Erythroblast (primary cell): ENCODE data around the gene DENND1B.
A peak's percentile ranks its signal among the peaks of the same experiment; 100 is the strongest.

Source experiments
- DNase-seq, 2 experiments: peaks; one replicate each; lab custom pipeline; 2025; lab: John Stamatoyannopoulos, UW
- GATA1 ChIP-seq: IDR thresholded peaks from 2 replicates; pipeline ENCODE4 v1.6.1; 2011; ENCODE audit warnings: low read depth, mild to moderate bottlenecking, control low read depth, low read length, moderate library complexity
- POLR2A ChIP-seq: IDR thresholded peaks from 2 replicates; pipeline ENCODE4 v1.6.1; 2011; ENCODE audit warnings: mild to moderate bottlenecking, low read length

The DENND1B gene

DNA sequence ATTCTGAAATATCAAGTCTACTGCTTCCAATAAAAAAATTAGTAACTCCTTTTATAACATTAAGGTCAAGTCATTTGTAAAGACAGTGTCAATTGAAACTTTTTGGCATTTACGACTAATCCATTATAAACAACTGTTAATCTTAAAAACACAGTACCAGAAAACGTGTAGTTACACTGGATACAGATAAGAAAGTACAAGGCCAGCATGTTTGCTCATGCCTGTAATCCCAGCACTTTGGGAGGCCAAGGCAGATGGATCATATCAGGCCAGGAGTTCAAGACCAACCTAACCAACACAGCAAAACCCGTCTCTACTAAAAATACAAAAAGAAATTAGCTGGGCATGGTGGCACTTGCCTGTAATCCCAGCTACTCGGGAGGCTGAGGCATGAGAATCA, 29.4 kb downstream of the DENND1B start:
- no peak for TF ChIP-seq GATA1
- TF ChIP-seq POLR2A, result no peak

DNA sequence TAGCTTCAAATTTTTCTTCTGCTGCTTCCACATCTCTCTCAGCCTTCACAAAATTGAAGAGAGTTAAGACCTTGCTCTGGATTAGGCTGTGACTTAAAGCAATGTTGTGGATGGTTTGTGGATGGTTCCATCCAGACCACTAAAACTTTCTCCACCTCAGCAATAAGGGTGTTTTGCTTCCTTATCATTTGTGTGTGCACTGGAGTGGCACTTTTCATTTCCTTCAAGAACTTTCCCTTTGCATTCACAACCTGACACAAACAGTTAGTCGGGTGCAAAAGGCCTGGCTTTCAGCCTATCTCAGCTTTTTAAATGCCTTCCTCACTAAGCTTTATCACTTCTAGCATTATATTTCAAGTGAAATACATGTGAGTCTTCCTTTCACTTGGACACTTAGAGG, 30.3 kb downstream of the DENND1B start:
- no peak for DNase-seq
- TF ChIP-seq GATA1 (no peak), POLR2A (no peak)

More for the DNA sequence above, 29.4 kb downstream of the DENND1B start:
- DNase-seq, result peak in 1 of 2 experiments; percentile 42

DNA sequence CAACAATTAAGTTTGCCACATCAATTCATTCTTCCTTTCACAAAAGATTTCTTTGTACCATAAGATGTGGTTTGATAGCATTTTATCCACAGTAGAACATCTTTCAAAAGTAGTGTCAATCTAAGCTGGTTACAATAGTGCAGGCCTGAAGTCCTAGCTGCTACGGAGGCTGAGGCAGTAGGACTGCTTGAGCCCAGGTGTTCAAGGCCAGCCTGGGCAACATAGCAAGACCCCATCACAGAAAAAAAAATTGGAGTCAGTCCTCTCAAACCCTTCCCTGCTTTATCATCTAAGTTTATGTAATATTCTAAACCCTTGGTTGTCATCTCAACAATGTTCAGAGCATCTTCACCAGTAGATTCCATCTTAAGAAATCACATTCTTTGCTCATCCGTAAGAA, 31.7 kb downstream of the DENND1B start:
- TF ChIP-seq GATA1, result no peak
- TF ChIP-seq POLR2A, result no peak
- DNase-seq, result no peak

DNA sequence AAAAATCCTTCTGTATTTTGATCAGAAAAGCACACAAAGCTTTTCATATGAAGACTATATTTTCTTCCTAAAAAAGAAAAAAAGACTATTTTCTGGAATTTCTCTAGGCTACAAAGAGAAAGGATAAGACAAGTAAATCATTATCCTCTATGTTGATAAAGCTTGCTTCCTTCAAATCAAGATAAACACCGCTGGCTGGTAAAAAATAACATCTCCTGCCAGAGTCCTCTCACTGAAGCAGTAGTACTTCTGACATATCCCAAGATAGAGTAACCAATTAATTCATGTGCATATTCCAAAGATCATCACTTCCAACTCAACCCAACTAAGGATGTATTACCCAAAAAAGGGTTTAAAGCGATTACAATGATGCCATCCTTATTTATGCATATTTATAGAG, 34.3 kb downstream of the DENND1B start:
- DNase-seq, result no peak
- TF ChIP-seq POLR2A (no peak), GATA1 (no peak)

DNA sequence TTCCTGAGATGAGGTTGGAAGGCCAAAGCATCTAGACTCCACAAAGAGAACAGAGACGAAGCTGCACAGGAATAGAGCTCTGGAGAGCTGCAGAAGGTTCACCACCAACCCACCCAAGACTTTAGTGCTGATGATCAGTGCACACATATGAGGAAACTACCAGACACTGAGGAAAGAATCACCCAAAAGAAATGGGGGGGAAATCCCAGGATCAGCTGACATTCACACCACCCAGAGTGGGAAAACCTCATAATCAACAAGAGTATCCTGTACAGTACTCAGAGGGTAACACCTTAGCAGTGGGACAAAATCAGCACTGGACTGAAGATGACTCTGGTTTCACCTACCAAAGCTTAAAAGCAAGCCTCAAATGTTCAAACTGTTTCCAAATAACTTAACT, 36.4 kb downstream of the DENND1B start:
- TF ChIP-seq POLR2A, result no peak
- TF ChIP-seq GATA1, result no peak
- no peak for DNase-seq

DNA sequence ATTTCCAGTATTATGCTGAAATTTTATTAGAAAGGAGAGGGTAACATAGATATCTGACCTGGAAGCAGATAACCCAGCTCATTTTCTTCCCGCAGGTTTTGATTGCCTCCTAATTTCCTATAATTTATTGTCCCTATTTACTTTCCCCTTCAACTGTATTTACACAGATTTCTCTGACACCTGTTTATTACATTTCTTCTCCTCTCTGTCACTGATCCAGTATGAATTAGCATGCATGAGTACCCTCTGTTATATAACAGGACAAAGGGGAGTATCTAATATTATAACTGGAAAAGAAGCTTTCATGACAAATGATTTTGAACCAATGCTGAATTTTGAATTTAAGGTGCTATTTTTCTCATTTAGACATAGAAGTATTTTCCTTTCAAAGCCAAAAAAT, 37.4 kb downstream of the DENND1B start:
- DNase-seq, result no peak

DNA sequence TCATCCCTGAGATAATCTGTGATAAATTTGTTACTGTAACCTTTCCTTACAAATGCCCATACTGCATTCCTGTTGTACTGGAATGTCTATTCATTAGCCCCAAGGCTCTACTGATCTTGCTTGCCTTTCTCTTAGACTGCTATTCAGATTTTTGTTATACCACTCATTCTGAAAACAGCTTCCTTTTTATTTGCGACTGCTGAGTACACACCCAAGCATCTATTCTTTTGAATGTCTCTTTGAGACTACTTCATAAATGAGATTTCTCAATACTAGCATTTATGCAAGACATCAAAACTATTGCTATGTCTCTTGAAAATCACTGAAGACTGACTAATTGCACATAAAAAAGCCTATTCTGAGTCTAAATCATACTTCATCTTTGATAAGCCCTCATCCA, 38.6 kb downstream of the DENND1B start:
- TF ChIP-seq GATA1 (no peak), POLR2A (no peak)
- no peak for DNase-seq

More for the DNA sequence above, 37.4 kb downstream of the DENND1B start:
- TF ChIP-seq GATA1 (no peak), POLR2A (no peak)

DNA sequence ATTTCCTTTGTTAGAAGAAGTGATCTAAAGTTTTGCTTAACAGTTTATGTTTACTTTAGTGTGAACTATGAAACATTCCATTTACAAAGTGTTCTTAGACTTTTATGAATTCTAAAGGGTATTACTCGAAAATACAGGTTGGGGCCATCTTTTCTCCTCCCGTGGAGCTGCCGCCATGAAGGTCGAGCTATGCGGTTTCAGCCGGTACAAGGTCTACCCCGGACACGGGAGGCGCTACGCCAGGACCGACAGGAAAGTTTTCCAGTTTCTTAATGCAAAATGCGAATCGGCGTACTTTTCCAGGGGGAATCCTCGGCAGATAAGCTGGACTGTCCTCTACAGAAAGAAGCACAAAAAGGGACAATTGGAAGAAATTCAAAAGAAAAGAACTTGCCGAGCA, 39.8 kb downstream of the DENND1B start:
- TF ChIP-seq POLR2A (no peak), GATA1 (no peak)
- no peak for DNase-seq

DNA sequence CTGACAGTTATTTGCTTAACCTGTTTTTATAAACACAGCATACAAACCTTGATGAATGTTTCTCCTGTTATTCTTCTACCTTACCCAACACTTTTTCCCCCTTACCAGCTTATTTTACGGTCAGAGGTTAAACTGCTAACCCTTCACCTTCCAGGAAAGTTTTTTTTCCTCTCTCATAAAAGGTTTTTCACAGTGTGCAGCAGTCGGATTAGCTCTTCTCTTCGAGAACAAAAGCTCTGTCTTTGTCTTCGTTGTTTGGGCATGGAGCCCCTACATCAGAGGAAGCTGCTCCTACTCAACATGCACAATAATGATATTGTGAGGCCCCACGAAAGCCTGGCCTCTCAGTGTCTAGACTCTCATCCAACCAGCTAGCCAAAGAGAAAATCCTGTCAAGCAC, 42.0 kb downstream of the DENND1B start:
- DNase-seq, result no peak
- TF ChIP-seq GATA1, result no peak
- TF ChIP-seq POLR2A, result no peak

DNA sequence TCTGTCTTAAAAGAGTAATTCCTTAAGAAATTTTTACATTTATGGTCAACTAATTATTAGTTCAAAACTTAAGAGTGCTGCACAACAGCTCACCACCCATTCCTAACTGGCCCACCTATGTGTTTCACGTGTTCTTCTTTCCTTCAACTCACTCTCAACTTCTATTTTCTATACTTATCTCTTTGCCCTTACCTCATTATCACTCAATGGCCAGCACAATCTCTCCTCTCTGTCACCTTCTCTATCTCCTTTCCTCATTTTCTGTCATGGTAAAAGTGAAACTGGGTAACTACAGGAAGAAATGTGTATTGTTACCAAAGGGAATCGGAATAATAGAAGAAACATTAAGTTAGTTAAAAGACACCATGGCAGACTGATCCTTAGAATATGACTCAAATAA, 43.1 kb downstream of the DENND1B start:
- DNase-seq, result peak in 1 of 2 experiments; percentile 10
- no peak for TF ChIP-seq GATA1
- no peak for TF ChIP-seq POLR2A

DNA sequence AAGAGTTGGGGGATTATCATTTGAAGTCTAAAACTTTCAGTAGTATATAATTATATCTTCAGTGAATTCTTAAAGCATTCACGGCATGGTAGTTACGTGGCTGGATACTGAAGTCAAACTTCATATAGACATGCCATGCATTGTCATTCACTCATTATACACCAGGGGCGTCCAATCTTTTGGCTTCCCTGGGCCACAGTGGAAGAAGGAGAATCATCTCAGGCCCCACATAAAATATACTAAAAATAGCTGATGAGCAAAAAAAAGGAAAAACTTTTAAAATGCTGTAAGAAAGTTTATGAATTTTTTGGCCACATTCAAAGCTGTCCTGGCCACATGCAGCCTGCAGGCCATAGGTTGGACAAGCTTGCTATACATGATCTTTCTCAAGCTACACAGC, 43.8 kb downstream of the DENND1B start:
- TF ChIP-seq POLR2A, result no peak
- no peak for TF ChIP-seq GATA1
- no peak for DNase-seq

DNA sequence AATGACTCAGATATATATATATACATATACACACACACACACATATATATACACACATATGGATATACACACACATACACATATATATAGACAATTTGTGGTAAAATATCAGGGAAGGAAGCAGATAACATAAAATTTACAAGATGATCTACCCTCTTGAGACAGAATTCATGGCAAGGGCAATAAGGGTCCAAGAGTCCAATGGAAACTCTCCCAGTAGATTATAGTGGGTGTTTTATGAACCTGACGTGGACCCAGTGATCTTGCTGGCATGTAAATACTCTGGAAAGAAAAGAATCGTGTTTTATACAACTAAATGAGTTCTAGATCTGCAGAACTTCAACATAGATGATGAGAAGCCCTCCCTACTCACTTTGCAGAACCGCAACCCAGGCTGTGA, 49.3 kb downstream of the DENND1B start:
- no peak for TF ChIP-seq GATA1
- DNase-seq, result no peak

DNA sequence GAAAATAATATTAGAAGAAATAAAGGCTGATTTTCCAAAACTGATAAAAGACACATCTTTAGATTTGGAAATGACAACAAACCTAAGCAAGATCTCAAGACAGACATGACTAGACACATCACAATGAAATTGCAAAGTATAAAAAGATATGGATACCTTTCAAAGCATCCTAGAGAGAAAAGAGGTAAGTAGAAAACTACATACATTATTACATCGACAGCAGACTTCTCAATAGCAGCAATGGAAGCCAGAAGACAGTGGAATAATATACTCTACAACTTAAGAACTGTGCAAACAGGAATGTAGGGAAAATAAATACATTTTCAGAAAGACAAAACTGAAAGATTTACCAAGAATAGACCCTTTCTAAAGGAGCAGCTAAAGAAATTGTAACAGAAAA, 50.2 kb downstream of the DENND1B start:
- no peak for TF ChIP-seq GATA1
- TF ChIP-seq POLR2A, result no peak
- DNase-seq, result peak; percentile 46 to 62

DNA sequence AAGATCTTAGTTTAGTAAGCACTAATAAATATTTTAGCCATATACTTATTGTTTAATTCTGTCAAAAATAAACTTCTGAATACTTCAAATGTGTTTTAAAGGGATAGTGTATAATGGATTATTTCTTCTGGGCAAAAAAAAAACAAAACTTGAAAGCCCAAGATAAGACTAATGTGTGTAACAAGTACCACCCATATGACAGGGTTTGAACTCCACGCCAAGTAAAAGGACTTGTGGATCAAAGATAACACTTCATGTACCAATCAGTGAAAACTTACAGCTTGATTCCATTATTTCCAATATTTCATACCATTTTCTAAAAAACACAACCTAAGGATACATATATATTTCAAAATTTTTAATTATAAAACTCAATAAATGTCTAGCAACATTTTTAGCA, 59.5 kb downstream of the DENND1B start:
- TF ChIP-seq GATA1 (no peak), POLR2A (no peak)
- peak; percentile 53 to 78 for DNase-seq

DNA sequence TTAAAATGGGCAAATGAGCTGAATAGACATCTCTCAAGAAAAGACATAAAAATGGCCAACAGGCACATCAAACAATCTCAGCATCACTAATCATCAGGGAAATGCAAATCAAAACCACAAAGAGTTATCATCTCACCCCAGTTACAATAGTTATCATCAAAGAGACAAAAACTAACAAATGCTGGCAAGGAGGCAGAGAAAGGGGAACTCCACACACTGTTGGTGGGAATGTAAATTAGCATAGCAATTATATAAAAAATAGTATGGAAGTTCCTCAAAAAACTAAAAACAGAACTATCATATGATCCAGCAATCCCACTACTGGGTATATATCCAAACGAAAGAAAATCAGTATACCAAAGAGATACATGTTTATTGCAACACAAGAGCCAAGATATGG, 68.7 kb downstream of the DENND1B start:
- TF ChIP-seq POLR2A (no peak), GATA1 (no peak)
- peak in 1 of 2 experiments; percentile 10 for DNase-seq
